HCT116 (cell line): ENCODE measurements around the gene FBXO31. TPM values are rescaled to one million over a fixed set of nuclear protein-coding genes. Genes with fewer than 3 reads are reported as not detected.

Source experiments
- ATAC-seq: fragments of 200-7000 bp; cut with Tn5 transposase; 2 replicates; pipeline ENCODE4 v1.9.1; 2020; ENCODE audit warnings: mild to moderate bottlenecking, moderate library complexity
- BruUV-seq: library from RNA; stranded (reverse); fragments of 400-500 nt; replicated peaks from 2 replicates; lab custom pipeline; 2021; lab: Mats Ljungman, UMichigan
- CTCF ChIA-PET: fragments of 300-600 bp; sonication (Branson Sonifier 250); formaldehyde crosslinking; loops from one replicate; lab custom pipeline; 2021; ENCODE audit warnings: antibody characterized with exemption; lab: Charles Lee
- POLR2A ChIA-PET: fragments of 300-600, 350-600 bp; sonication (Branson Sonifier 250); formaldehyde crosslinking; loops from one replicate; lab custom pipeline; 2021; ENCODE audit warnings: antibody characterized with exemption; lab: Charles Lee
- RAD21 ChIA-PET, 2 experiments: fragments of 300-600 bp; sonication (Branson Sonifier 250); formaldehyde crosslinking; loops; one replicate each; lab custom pipeline; 2023; ENCODE audit warnings: low total read pairs in 2 of 2; ENCODE audit not compliant: uncharacterized antibody in 2 of 2, unreplicated experiment in 2 of 2, low non-redundant PET in 1 of 2; lab: Charles Lee
- DNase-seq: peaks from one replicate; pipeline ENCODE4 v3.0.0-alpha.2; 2010; ENCODE audit warnings: low read depth, low spot score
- H2AFZ ChIP-seq: fragments of 200-600 bp; shearing (Covaris generic), sonication (generic); 2 replicates; pipeline ENCODE4 v1.6.1; 2017; ENCODE audit warnings: low read depth, mixed run types, mixed read lengths, antibody characterized with exemption, low read length; ENCODE audit not compliant: poor library complexity, severe bottlenecking
- H3K27ac ChIP-seq: 2 replicates; pipeline ENCODE4 v1.5.1; 2012; ENCODE audit warnings: low read depth, low read length
- H3K27me3 ChIP-seq: fragments of 200-600 bp; sonication (generic); 2 replicates; pipeline ENCODE4 v1.6.1; 2016; ENCODE audit warnings: mixed run types, low read length, mixed read lengths; ENCODE audit not compliant: insufficient read depth
- H3K36me3 ChIP-seq, 2 experiments: fragments of 200-500 bp in 1 of 2; fragments of 200-600 bp in 1 of 2; sonication (Bioruptor generic) in 1 of 2; sonication (generic) in 1 of 2; 2 replicates each; pipeline versions ENCODE4 v1.5.1 to v1.6.1; 2014 to 2016; ENCODE audit warnings: low read length in 2 of 2, inconsistent platforms in 1 of 2, mixed read lengths in 1 of 2, mixed run types in 1 of 2; ENCODE audit not compliant: insufficient read depth in 2 of 2, control insufficient read depth in 1 of 2
- H3K4me1 ChIP-seq, 2 experiments: fragments of 200-600 bp in 1 of 2; sonication (generic) in 1 of 2; 2 replicates each; pipeline versions ENCODE4 v1.5.1 to v1.6.1; 2012 to 2017; ENCODE audit warnings: low read length in 2 of 2, inconsistent platforms in 1 of 2, mild to moderate bottlenecking in 1 of 2, mixed read lengths in 1 of 2, mixed run types in 1 of 2, moderate library complexity in 1 of 2; ENCODE audit not compliant: insufficient read depth in 2 of 2, control insufficient read depth in 1 of 2
- H3K4me2 ChIP-seq: fragments of 200-600 bp; sonication (generic); 2 replicates; pipeline ENCODE4 v1.6.1; 2017; ENCODE audit warnings: mixed run types, low read length, mixed read lengths
- H3K4me3 ChIP-seq, 2 experiments: fragments of 200-600 bp in 1 of 2; sonication (generic) in 1 of 2; replicated peaks in 1 of 2; 2 replicates each; pipeline ENCODE4 v1.5.1; 2011 to 2016; ENCODE audit warnings: low read length in 2 of 2, control low read depth in 1 of 2, low read depth in 1 of 2, mild to moderate bottlenecking in 1 of 2, mixed read lengths in 1 of 2, mixed run types in 1 of 2
- H3K79me2 ChIP-seq: fragments of 200-600 bp; sonication (generic); 2 replicates; pipeline ENCODE4 v1.6.1; 2017; ENCODE audit warnings: mild to moderate bottlenecking, mixed run types, low read length, moderate library complexity, mixed read lengths; ENCODE audit not compliant: insufficient read depth
- H3K9ac ChIP-seq: fragments of 200-600 bp; sonication (generic); 2 replicates; pipeline ENCODE4 v1.6.1; 2016; ENCODE audit warnings: low read length, mixed read lengths
- H3K9me2 ChIP-seq: fragments of 200-600 bp; sonication (generic), shearing (Covaris generic); 2 replicates; pipeline ENCODE4 v1.6.1; 2017; ENCODE audit warnings: mixed run types, mild to moderate bottlenecking, moderate library complexity; ENCODE audit not compliant: insufficient read depth
- H3K9me3 ChIP-seq, 2 experiments: fragments of 200-500 bp in 1 of 2; fragments of 200-600 bp in 1 of 2; sonication (Bioruptor generic) in 1 of 2; sonication (generic) in 1 of 2; 2 replicates each; pipeline ENCODE4 v1.6.1; 2014 to 2017; ENCODE audit warnings: low read length in 2 of 2, mixed read lengths in 2 of 2, inconsistent platforms in 1 of 2, low read depth in 1 of 2, mild to moderate bottlenecking in 1 of 2, mixed run types in 1 of 2, moderate library complexity in 1 of 2; ENCODE audit not compliant: control insufficient read depth in 1 of 2, insufficient read depth in 1 of 2
- H4K20me1 ChIP-seq: fragments of 200-600 bp; sonication (generic), shearing (Covaris generic); 2 replicates; pipeline ENCODE4 v1.6.1; 2017; ENCODE audit warnings: mixed run types, mild to moderate bottlenecking, moderate library complexity; ENCODE audit not compliant: insufficient read depth
- CBX3 ChIP-seq: IDR thresholded peaks from 2 replicates; pipeline ENCODE4 v1.6.1; 2012; ENCODE audit warnings: low read depth
- CEBPB ChIP-seq: IDR thresholded peaks from 2 replicates; pipeline ENCODE4 v1.6.1; 2012; ENCODE audit warnings: low read depth
- CTCF ChIP-seq, 3 experiments: fragments of 200-600 bp in 1 of 3; sonication (generic) in 1 of 3; IDR thresholded peaks in 2 of 3; conservative IDR thresholded peaks in 1 of 3; 2 replicates each; pipeline ENCODE4 v1.5.1; 2012 to 2017; ENCODE audit warnings: low read depth in 2 of 3, low read length in 2 of 3, antibody characterized with exemption in 1 of 3, borderline replicate concordance in 1 of 3, control low read depth in 1 of 3, mild to moderate bottlenecking in 1 of 3, mixed read lengths in 1 of 3, mixed run types in 1 of 3, moderate library complexity in 1 of 3; ENCODE audit not compliant: insufficient read depth in 1 of 3
- EGR1 ChIP-seq: IDR thresholded peaks from 2 replicates; pipeline ENCODE4 v1.6.1; 2012; ENCODE audit warnings: low read depth
- EZH2 ChIP-seq: fragments of 200-600 bp; sonication (generic); IDR thresholded peaks from 2 replicates; pipeline ENCODE4 v1.6.1; 2017; ENCODE audit warnings: antibody characterized with exemption, mixed run types
- EZH2phosphoT487 ChIP-seq: fragments of 200-600 bp; IDR thresholded peaks from 2 replicates; pipeline ENCODE4 v1.6.1; 2018; ENCODE audit warnings: antibody characterized with exemption, borderline replicate concordance
- JUND ChIP-seq: IDR thresholded peaks from 2 replicates; pipeline ENCODE4 v1.6.1; 2012
- MAX ChIP-seq: IDR thresholded peaks from 2 replicates; pipeline ENCODE4 v1.6.1; 2012
- POLR2AphosphoS5 ChIP-seq: IDR thresholded peaks from 2 replicates; pipeline ENCODE4 v1.6.1; 2011; ENCODE audit warnings: mild to moderate bottlenecking, low read depth, low read length, moderate library complexity
- RAD21 ChIP-seq: IDR thresholded peaks from 2 replicates; pipeline ENCODE4 v1.6.1; 2012; ENCODE audit warnings: low read depth, mild to moderate bottlenecking
- SIN3A ChIP-seq: IDR thresholded peaks from 2 replicates; pipeline ENCODE4 v1.6.1; 2012; ENCODE audit warnings: low read depth
- SP1 ChIP-seq: IDR thresholded peaks from 2 replicates; pipeline ENCODE4 v1.6.1; 2012; ENCODE audit warnings: low read depth
- ZFX ChIP-seq: fragments of 450-650 bp; IDR thresholded peaks from 2 replicates; pipeline ENCODE4 v1.6.1; 2017
- ZNF274 ChIP-seq: fragments of 200-500 bp; sonication (Bioruptor generic); IDR thresholded peaks from 2 replicates; pipeline ENCODE4 v1.6.1; 2014; ENCODE audit warnings: mild to moderate bottlenecking, low read depth, low read length, inconsistent platforms
- intact Hi-C: fragments of 100-400 bp; cut with micrococcal nuclease; formaldehyde crosslinking; loops from 2 replicates; pipeline ENCODE4 v1.10.0; 2022
- total RNA-seq: library from RNA; stranded (reverse); gene quantifications from one replicate; pipeline ENCODE4 v1.2.1, GENCODE V29; 2021; ENCODE audit not compliant: unreplicated experiment

The FBXO31 gene
- total RNA-seq, 1 experiment from 2014 or later: 52.1 TPM

GRCh38 chr16:87425941-87426340, 42.4 kb upstream of the FBXO31 start:
- no peak for DNase-seq
- peaks cover 6% of the 10 kb centered on the region; the same call in 1 of the 2 replicates for H3K79me2 ChIP-seq
- H3K9ac ChIP-seq: no peak overlapping the region
- H3K27me3 ChIP-seq: no peaks in the 10 kb centered on the region
- no peak for ATAC-seq
- H3K4me1 ChIP-seq: no peaks in the 10 kb centered on the region
- no TSS peak for BruUV-seq
- POLR2A ChIA-PET: no interaction called here
- RAD21 ChIA-PET: no interaction called here
- H3K36me3 ChIP-seq: peaks cover 7 to 16% of the 10 kb centered on the region in 2 experiments; a peak in 2 of 4 replicates
- no peaks in the 10 kb centered on the region for H4K20me1 ChIP-seq
- no peak overlapping the region for H3K4me2 ChIP-seq
- CTCF ChIA-PET: interaction anchor here (1.5 to 1.6 kb wide), 2 partner anchors 9 to 210 kb away, joined by 3 to 9 read pairs; no protein-coding TSS in a partner anchor
- no peak overlapping the region for H3K4me3 ChIP-seq
- intact Hi-C loops: no loop called here
- H3K9me2 ChIP-seq: no peaks in the 10 kb centered on the region
- no peaks in the 10 kb centered on the region for H3K9me3 ChIP-seq
- H2AFZ ChIP-seq: no peak overlapping the region
- no peak overlapping the region for H3K27ac ChIP-seq
- TF ChIP-seq RAD21 (no peak), SP1 (no peak), POLR2AphosphoS5 (no peak), JUND (no peak), ZFX (no peak), CEBPB (no peak), EZH2 (no peak), EGR1 (no peak), CBX3 (no peak), SIN3A (no peak), CTCF (IDR thresholded peaks at IDR 0.05 in 2 of 3, conservative IDR thresholded peaks at IDR 0.05 in 1 of 3; ENCODE audit: borderline replicate concordance in 1 of 3, insufficient read depth in 1 of 3, low read depth in 2 of 3, low read length in 2 of 3) (no peak), EZH2phosphoT487 (no peak), MAX (no peak), ZNF274 (no peak)
- TF ChIP-seq, all 23 proteins: peak for 0
